DLD1 (cell line): ENCODE measurements around the gene CHRNA9.
"Not testable (repeated sequence)": the region's sequence is repeated elsewhere in the genome, so short reads cannot be mapped to it uniquely, and the experiment has no call there.

Experiments
- in situ Hi-C: cut with HindIII; loops from 2 replicates; pipeline ENCODE4 v1.10.0; 2017; ENCODE audit warnings: low sequenced_read_pairs

The CHRNA9 gene, protein sequence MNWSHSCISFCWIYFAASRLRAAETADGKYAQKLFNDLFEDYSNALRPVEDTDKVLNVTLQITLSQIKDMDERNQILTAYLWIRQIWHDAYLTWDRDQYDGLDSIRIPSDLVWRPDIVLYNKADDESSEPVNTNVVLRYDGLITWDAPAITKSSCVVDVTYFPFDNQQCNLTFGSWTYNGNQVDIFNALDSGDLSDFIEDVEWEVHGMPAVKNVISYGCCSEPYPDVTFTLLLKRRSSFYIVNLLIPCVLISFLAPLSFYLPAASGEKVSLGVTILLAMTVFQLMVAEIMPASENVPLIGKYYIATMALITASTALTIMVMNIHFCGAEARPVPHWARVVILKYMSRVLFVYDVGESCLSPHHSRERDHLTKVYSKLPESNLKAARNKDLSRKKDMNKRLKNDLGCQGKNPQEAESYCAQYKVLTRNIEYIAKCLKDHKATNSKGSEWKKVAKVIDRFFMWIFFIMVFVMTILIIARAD

GRCh38 chr4:40334591-40335524 lies at the start of gene CHRNA9:
Gene CHRNA9 (plus strand): TSS chr4:40335333. CDS start chr4:40335468, 135 bp downstream.
- in situ Hi-C loops: no loop called here

GRCh38 chr4:40285692-40286091 lies 49.4 kb upstream of the CHRNA9 start:
- in situ Hi-C loops: no loop called here

- in situ Hi-C loops: no loop called here
Observed at GRCh38 chr4:40288566-40288965, 46.6 kb upstream of the CHRNA9 start.

DNA sequence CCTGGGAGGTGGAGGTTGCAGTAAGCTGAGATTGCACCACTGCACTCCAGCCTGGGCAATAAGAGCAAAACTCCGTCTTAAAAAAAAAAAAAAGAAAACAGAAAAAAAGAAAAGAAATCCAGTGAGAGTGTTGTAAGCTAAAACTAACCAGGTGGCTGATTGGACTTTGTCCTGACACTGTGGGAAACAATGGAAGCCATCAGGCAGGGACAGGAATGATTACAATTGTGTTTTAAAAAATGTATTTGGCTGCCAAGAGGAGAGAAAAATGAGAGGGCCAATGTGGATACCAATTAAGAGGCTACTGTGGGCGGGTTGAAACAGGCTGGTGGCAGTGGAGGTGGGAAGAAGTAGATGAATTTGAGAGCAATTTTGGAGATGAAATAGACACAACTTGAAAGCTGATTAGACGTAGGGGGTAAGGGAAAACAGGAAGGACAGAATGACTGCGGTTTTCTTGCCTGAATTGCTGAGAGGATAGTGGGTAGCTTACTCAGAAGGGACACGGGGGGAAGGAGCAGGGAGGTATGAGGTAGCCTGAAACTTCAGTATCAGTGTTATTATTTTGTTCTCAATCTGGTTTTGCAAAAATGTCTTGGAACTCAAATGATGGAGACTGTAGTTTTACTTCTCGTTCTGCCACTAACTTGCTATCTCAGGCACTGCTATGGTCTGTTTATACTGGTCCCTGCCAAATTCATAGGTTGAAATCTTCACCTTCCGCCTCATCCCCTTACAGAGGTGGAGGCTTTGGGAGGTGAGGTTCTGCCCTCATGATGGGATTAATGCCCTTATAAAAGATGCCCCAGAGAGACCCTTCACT lies 45.6 kb upstream of the CHRNA9 start:
- in situ Hi-C loops: no loop called here

DNA sequence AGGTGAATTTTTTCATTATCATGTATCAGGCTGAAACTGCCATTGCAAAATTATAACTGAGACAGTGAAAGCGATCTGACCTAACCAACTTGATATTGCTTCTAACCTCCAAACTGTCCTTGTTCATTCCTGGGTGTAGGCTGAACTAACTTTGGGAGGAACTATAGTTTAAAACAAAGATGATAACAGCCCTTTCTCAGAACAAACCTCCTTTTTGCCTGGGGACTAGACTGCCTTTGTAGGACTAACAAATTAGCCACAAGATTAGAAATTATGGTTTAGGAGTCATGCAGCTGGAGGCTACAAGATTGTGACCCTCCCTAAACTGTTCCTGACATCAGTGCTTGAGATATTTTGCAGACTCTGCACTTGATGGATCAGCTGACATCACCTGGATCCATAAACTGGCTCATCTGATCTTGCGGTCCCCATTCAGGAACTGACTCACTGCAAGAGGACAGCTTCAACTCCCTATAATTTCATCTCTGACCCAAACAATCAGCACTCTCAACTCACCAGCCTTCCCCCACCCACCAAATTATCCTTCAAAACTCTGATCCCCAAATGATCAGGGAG lies 44.4 kb upstream of the CHRNA9 start:
- in situ Hi-C loops: not testable (repeated sequence)

- in situ Hi-C loops: no loop called here
Observed at GRCh38 chr4:40292313-40292759, 42.8 kb upstream of the CHRNA9 start.

DNA sequence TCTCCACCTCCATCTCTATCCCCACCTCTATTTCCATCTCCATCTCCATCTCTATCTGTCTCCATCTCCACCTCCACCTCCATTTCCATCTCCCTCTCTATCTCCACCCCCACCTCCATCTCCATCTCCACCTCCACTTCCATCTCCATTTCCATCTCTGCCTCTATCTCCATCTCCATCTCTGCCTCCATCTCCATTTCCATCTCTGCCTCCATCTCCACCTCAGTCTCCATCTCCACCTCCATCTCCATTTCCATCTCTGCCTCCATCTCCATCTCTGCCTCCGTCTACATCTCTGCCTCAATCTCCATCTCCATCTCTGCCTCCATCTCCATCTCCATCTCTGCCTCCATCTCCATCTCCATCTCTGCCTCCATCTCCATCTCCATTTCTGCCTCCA lies 40.8 kb upstream of the CHRNA9 start:
- in situ Hi-C loops: no loop called here

- in situ Hi-C loops: not testable (repeated sequence)
Observed at GRCh38 chr4:40295030-40295429, 40.1 kb upstream of the CHRNA9 start.

- in situ Hi-C loops: no loop called here
Observed at GRCh38 chr4:40295572-40295971, 39.6 kb upstream of the CHRNA9 start.

DNA sequence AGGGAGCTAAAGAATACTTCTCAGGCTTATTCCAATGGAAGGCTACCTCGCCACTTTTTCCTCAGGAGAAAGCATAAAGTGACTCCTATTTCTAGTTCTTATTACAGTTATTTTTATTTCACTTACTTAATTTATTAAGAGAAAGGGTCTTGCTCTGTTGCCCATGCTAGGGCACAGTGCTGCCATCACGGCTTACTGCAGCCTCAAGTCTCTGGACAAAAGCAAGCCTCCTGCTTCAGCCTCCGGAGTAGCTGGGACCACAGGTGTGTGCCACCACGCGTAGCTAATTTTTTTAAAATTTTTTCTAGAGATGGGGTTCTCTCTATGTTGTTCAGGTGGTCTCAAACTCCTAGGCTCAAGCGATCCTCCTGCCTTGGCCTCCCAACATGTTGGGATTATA lies 36.0 kb upstream of the CHRNA9 start:
- in situ Hi-C loops: no loop called here

DNA sequence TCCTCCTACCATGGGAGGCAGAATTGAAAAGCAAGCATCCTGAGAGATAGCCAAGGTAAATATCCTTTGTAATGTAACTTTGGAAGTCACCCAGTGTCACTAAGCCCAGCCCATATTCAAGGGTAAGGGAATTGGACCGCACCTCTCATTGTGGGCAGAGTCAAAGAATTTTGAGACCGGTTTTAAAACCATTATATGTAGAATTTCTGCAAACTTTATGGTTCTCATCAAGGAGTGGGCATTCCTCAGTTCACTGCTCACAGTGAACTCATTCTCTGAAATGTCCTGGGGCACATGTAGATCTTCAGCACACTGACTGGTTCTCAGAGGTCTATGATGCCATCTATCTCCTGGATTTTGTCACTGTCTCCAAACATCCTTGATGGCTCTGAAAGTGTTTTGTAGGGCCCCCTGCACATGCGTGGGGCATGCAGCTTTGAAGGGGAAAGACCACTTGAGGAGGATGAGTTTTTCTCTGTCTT lies 35.3 kb upstream of the CHRNA9 start:
- in situ Hi-C loops: no loop called here

DNA sequence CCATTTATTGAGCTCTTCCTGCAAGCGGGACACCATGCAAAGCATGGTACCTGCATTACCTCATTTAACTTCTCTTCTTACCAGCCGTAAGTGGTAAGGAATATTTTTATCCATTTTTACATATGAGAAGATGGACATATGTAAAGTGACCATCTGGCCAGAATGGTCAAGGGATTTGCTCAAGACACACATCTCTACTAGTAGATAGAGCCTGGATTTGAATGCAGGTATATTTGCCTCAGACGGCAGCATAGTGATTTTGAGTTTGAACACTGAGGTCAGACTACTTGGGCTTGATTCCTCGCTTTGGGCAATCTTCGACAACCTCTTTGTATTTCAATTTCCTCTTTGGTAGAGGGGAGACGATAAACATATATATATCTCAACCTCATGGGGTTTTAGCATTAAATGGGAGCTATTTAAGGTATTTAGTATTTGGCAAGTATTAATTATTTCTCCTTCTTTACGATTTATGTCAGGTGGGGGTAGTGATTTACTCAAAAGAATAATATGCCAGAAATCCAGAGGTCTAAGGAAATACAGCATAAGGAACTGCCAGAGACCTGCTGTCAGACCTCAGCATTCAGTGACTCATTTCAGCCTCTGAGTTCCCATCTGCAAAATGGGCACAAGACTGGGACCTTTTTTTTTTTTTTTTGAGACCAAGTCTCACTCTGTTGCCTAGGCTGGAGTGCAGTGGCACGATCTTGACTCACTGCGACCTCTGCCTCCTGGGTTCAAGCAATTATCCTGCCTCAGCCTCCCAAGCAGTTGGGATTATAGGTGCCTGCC lies 34.6 kb upstream of the CHRNA9 start:
- in situ Hi-C loops: no loop called here

DNA sequence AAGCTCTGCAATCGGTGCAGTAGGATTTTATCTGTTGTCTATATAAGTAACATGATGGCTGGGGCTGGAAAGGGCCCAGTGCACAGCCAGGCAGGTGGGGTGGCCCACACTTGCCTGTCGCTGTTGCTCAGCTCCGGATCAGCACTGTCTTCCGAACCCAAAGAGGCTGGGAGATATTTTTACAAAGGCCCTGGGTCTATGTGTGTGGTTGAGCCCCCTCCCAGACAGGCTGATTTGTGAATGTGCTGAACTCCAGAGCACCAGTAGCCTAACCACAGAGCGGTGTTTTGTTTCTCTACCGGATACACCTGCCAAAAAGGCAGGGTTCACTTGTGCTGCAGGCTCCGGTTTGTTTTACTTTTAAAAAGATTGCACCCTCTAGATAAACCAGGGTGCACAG lies 33.5 kb upstream of the CHRNA9 start:
- in situ Hi-C loops: no loop called here

- in situ Hi-C loops: no loop called here
Observed at GRCh38 chr4:40303751-40304150, 31.4 kb upstream of the CHRNA9 start.

DNA sequence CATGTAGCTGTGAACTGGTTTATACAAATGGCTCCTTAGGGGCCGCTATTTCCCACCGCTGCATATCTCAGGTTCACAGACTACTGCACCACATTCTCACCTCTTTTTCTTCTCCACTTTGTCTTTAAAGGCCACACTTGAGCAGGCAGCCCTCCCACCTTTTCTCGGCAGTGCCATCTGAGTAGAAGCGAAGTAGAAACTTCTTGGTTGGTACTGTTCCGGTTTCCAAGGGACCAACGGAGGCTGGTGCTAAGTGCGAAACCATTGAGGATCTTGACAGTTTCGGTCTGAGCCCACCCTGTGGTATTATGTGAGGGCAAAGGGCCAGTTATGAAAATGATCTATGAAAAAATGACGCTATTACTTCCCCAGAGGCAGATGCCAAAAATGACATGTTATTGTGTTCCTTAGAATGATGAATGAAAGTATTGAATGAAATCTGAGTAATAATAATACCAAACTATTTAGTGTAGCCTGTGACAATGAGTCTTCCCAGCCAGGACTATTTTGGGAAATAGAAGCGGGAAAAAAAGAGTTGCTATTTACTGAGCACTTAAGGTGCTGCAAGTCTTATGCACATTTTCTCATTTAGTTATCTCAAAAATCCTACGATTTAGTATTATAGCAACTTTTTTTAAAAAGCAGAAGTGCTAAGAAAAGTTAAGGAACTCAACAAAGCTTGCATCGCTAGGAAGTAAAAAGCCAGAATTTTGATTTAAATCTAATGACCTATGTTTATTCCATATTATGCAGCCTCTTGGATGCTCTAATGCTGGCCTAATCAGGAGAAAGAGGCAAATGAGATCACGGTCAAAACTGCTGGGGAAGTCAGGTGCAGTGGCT lies 29.6 kb upstream of the CHRNA9 start:
- in situ Hi-C loops: no loop called here

DNA sequence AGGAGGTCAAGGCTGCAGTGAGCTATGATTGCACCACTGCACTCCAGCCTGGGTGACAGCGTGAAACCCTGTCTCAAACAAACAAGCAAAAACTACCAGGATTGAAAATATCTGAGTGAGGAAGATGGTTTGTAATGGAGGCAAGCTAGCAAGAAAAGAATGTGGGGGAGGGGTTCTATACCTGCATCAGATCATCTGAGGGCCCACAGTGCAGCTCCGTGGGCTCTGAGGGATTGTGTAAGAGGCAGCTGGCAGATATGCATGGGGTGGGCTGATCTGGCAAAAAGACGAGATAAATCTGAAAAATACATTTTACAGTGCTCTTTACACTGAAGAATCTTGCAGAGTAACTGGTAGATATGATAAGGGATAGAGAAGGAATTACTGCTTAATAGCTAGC lies 28.9 kb upstream of the CHRNA9 start:
- in situ Hi-C loops: no loop called here

GRCh38 chr4:40306976-40307375 lies 28.2 kb upstream of the CHRNA9 start:
- in situ Hi-C loops: no loop called here

- in situ Hi-C loops: no loop called here
Observed at GRCh38 chr4:40307627-40308497, 27.3 kb upstream of the CHRNA9 start.
